MCF 10A (cell line): Measurements from ENCODE around the gene ANAPC1. TPM values are rescaled to one million over a fixed set of nuclear protein-coding genes. Genes with fewer than 3 reads are reported as not detected.

ENCODE experiments used
- BruUV-seq: library from RNA; stranded (reverse); fragments of 400-500 nt; replicated peaks from 2 replicates; lab custom pipeline; 2021; lab: Mats Ljungman, UMichigan
- CTCF ChIA-PET: fragments of 300-600 bp; sonication (Branson Sonifier 250); formaldehyde crosslinking; extraction: SDS; loops from one replicate; lab custom pipeline; 2021; ENCODE audit warnings: antibody characterized with exemption, inconsistent platforms; lab: Yijun Ruan, JAX
- POLR2A ChIA-PET: fragments of 300-600, 350-650 bp; sonication (Branson Sonifier 250); formaldehyde crosslinking; extraction: SDS; loops from one replicate; lab custom pipeline; 2020; ENCODE audit warnings: antibody characterized with exemption, inconsistent platforms; lab: Yijun Ruan, JAX
- DNase-seq: peaks from one replicate; pipeline ENCODE4 v3.0.0-alpha.2; 2018; ENCODE audit not compliant: unreplicated experiment
- H3K27ac Mint-ChIP-seq: one replicate; pipeline ENCODE4 v1.8.0; 2022; ENCODE audit warnings: mild to moderate bottlenecking, low read depth, mixed read lengths; ENCODE audit not compliant: unreplicated experiment
- H3K27me3 Mint-ChIP-seq: one replicate; pipeline ENCODE4 v1.8.0; 2022; ENCODE audit warnings: mixed read lengths; ENCODE audit not compliant: insufficient read depth, unreplicated experiment
- H3K36me3 Mint-ChIP-seq: one replicate; pipeline ENCODE4 v1.8.0; 2022; ENCODE audit warnings: mild to moderate bottlenecking, moderate library complexity, mixed read lengths; ENCODE audit not compliant: insufficient read depth, unreplicated experiment
- H3K4me1 Mint-ChIP-seq: one replicate; pipeline ENCODE4 v1.8.0; 2022; ENCODE audit warnings: mixed read lengths; ENCODE audit not compliant: insufficient read depth, unreplicated experiment
- H3K4me3 Mint-ChIP-seq: one replicate; pipeline ENCODE4 v1.8.0; 2022; ENCODE audit warnings: mild to moderate bottlenecking, moderate library complexity, mixed read lengths; ENCODE audit not compliant: unreplicated experiment
- H3K9me3 Mint-ChIP-seq: one replicate; pipeline ENCODE4 v1.8.0; 2022; ENCODE audit warnings: mixed read lengths; ENCODE audit not compliant: unreplicated experiment
- CTCF ChIP-seq: fragments of 200-600 bp; IDR thresholded peaks from one replicate; pipeline ENCODE4 v1.8.0; 2022; ENCODE audit warnings: antibody characterized with exemption, mild to moderate bottlenecking; ENCODE audit not compliant: unreplicated experiment
- intact Hi-C: fragments of 100-400 bp; cut with micrococcal nuclease; formaldehyde crosslinking; loops from 2 replicates; pipeline ENCODE4 v1.14.1; 2022
- total RNA-seq: library from RNA; stranded (reverse); gene quantifications from 2 replicates; pipeline ENCODE4 v1.2.3, GENCODE V29; 2022

Gene ANAPC1
- total RNA-seq, 1 experiment from 2014 or later: 66.1 TPM

- Mint-ChIP-seq H3K27ac (no peak overlapping the region), H3K4me3 (no peak overlapping the region), H3K4me1 (peaks cover 5% of the 10 kb centered on the region), H3K27me3 (peaks cover 32% of the 10 kb centered on the region), H3K9me3 (no peaks in the 10 kb centered on the region), H3K36me3 (no peaks in the 10 kb centered on the region)
- POLR2A ChIA-PET: interaction anchor here (0.7 to 1.1 kb wide), 2 partner anchors 146 to 151 kb away, joined by 3 read pairs; no protein-coding TSS in a partner anchor
- CTCF ChIA-PET: interaction anchor here (5.8 kb wide), 1 partner anchor 145 kb away, joined by 39 read pairs; no protein-coding TSS in a partner anchor
- no peak for DNase-seq
- no TSS peak for BruUV-seq
- intact Hi-C loops: no loop called here
- TF ChIP-seq CTCF: no peak
These were observed 20.0 kb upstream of the ANAPC1 start for GRCh38 chr2:111903930-111904439.

DNA sequence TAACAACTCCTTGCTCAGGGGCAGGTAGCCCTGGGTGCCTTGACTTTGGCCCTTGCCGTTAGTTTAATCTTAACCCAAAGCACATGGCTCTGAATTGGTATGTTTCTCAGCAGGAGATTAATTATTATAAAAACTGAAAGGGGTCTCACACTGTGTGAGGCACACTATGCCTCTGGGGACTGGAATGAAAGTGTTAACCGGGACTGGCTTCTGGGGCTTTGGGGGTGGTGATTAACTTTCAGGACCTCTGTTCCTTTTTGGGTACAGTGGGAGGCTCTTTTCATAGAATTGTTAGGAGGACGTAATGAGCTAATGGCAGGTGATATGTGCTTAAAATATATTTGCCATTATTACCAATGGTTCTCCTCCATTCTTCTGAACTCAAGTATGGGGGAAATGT, 19.5 kb upstream of the ANAPC1 start:
- intact Hi-C loops: no loop called here
- BruUV-seq: no TSS peak

GRCh38 chr2:111900859-111901258, 16.9 kb upstream of the ANAPC1 start:
- BruUV-seq: no TSS peak
- DNase-seq: peak; percentile 53
- Mint-ChIP-seq H3K27ac (no peak overlapping the region), H3K4me1 (peaks cover 19% of the 10 kb centered on the region), H3K27me3 (peaks cover 32% of the 10 kb centered on the region), H3K9me3 (no peaks in the 10 kb centered on the region), H3K36me3 (no peaks in the 10 kb centered on the region), H3K4me3 (no peak overlapping the region)
- intact Hi-C loops: loop anchor here (1.0 kb wide), 1 partner anchor 148 kb away; no protein-coding TSS in a partner anchor
- POLR2A ChIA-PET: interaction anchor here (1.7 kb wide), 1 partner anchor 146 kb away, joined by 3 read pairs; no protein-coding TSS in a partner anchor
- no peak for TF ChIP-seq CTCF
- CTCF ChIA-PET: interaction anchor here (0.7 to 5.8 kb wide), 10 partner anchors 9 to 153 kb away, joined by 3 to 39 read pairs (median 4); no protein-coding TSS in a partner anchor

More for the DNA sequence above, 19.5 kb upstream of the ANAPC1 start:
- peaks cover 5% of the 10 kb centered on the region for H3K4me1 Mint-ChIP-seq
- peaks cover 32% of the 10 kb centered on the region for H3K27me3 Mint-ChIP-seq
- H3K4me3 Mint-ChIP-seq: no peak overlapping the region
- no peaks in the 10 kb centered on the region for H3K9me3 Mint-ChIP-seq
- DNase-seq: no peak
- ChIA-PET CTCF (interaction anchor here (0.6 to 5.8 kb wide), 4 partner anchors 25 to 1869 kb away, joined by 3 to 39 read pairs (median 3); no protein-coding TSS in a partner anchor), POLR2A (interaction anchor here (0.7 kb wide), 1 partner anchor 152 kb away, joined by 3 read pairs; no protein-coding TSS in a partner anchor)
- no peak overlapping the region for H3K27ac Mint-ChIP-seq
- no peaks in the 10 kb centered on the region for H3K36me3 Mint-ChIP-seq
- TF ChIP-seq CTCF: no peak

GRCh38 chr2:111898703-111899514, 14.9 kb upstream of the ANAPC1 start:
- no TSS peak for BruUV-seq

More at GRCh38 chr2:111898703-111899514, 14.9 kb upstream of the ANAPC1 start:
- ChIA-PET CTCF (interaction anchor here (0.6 to 5.8 kb wide), 3 partner anchors 11 to 150 kb away, joined by 4 to 39 read pairs (median 25); no protein-coding TSS in a partner anchor), POLR2A (interaction anchor here (0.7 kb wide), 1 partner anchor 1032 kb away, joined by 3 read pairs; no protein-coding TSS in a partner anchor)
- H3K27me3 Mint-ChIP-seq: peaks cover 32% of the 10 kb centered on the region
- intact Hi-C loops: loop anchor here (1.0 kb wide), 1 partner anchor 149 kb away; no protein-coding TSS in a partner anchor
- DNase-seq: no peak
- no peaks in the 10 kb centered on the region for H3K36me3 Mint-ChIP-seq
- no peaks in the 10 kb centered on the region for H3K9me3 Mint-ChIP-seq
- TF ChIP-seq CTCF: no peak
- H3K27ac Mint-ChIP-seq: no peak overlapping the region
- H3K4me3 Mint-ChIP-seq: peak overlapping the region; percentile 74
- peaks cover 19% of the 10 kb centered on the region for H3K4me1 Mint-ChIP-seq
